HG03571 (cell line): Measurements from ENCODE around the gene SPATA31A3.
"Not testable (repeated sequence)": the region's sequence is repeated elsewhere in the genome, so short reads cannot be mapped to it uniquely, and the experiment has no call there.

Experiments
- ATAC-seq: cut with Tn5 transposase; IDR thresholded peaks from one replicate; pipeline ENCODE4 v1.9.1; 2021; ENCODE audit not compliant: unreplicated experiment

The SPATA31A3 gene

GRCh38 chr9:66992450-66992849, at the start of gene SPATA31A3:
SPATA31A3 (minus strand) TSS chr9:66992550; CDS start chr9:66992521, 29 bp downstream.
- not testable (repeated sequence) for ATAC-seq

GRCh38 chr9:66952576-66952975, 39.8 kb downstream of the SPATA31A3 start:
- not testable (repeated sequence) for ATAC-seq

GRCh38 chr9:66942400-66943155, 49.8 kb downstream of the SPATA31A3 start:
- not testable (repeated sequence) for ATAC-seq

GRCh38 chr9:66939878-66940830, 52.2 kb downstream of the SPATA31A3 start:
- not testable (repeated sequence) for ATAC-seq

GRCh38 chr9:66938322-66938721, 54.0 kb downstream of the SPATA31A3 start:
- not testable (repeated sequence) for ATAC-seq

GRCh38 chr9:66937662-66938061, 54.7 kb downstream of the SPATA31A3 start:
- not testable (repeated sequence) for ATAC-seq
